Skeletal muscle cell (primary cell): ENCODE measurements around the gene AXDND1.
A peak's percentile ranks its signal among the peaks of the same experiment; 100 is the strongest.

Source experiments
- DNase-seq: peaks from one replicate; pipeline ENCODE4 v3.0.0-alpha.2; 2010; ENCODE audit warnings: low read depth
- H3K4me3 ChIP-seq: 2 replicates; pipeline ENCODE4 v1.5.1; 2011; ENCODE audit warnings: low read depth, mild to moderate bottlenecking, control low read depth, low read length, moderate library complexity

The AXDND1 gene

DNA sequence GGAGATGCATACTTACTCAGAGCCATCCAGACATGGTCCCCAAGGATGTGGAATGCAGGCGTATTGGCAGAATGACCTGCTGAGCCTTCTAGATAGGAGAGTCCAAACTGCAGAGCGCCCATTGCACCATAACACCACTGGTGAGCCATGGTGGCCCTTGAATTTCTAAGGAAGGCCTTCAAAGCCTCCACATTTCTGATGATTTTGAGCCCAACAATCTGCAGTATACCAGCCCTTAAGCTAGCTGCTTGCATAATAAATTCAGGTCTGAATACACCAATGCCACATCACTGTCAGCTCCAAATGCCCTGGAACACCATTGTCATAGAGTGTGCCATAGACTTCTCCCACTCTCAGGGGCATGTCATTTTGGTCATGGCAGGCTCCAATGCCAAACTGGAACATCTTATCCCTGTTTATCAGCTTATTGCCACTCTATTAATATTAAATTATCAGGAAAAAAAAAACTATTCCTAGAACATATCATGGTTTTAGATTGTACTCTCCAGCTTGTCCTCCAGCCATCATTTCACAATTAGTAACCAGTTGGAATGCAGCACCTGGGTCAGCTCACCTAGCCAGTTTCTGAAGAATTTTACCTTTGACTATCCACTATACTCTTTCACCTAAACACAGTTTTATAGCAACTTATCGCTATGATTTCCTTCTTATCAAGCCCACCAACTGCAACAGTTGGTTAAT is 183.0 kb downstream of the AXDND1 start:
- H3K4me3 ChIP-seq = no peak overlapping the region
- DNase-seq = no peak

DNA sequence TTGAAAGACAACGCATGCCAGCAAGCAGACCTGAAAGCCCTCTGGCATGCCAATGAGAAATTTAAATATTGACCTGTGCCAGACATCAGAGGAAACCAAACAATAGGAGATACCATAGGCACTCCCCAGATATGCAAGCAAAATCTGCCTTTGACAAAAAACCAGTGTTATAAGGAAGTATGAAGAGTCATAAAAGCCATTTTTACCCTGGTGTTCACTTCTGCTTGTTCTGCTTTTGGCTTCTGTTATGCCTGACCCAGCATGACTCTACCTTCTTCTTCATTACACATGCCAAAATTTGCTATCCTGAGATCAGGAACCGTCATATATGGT is 183.6 kb downstream of the AXDND1 start:
- DNase-seq = no peak
- no peak overlapping the region for H3K4me3 ChIP-seq

DNA sequence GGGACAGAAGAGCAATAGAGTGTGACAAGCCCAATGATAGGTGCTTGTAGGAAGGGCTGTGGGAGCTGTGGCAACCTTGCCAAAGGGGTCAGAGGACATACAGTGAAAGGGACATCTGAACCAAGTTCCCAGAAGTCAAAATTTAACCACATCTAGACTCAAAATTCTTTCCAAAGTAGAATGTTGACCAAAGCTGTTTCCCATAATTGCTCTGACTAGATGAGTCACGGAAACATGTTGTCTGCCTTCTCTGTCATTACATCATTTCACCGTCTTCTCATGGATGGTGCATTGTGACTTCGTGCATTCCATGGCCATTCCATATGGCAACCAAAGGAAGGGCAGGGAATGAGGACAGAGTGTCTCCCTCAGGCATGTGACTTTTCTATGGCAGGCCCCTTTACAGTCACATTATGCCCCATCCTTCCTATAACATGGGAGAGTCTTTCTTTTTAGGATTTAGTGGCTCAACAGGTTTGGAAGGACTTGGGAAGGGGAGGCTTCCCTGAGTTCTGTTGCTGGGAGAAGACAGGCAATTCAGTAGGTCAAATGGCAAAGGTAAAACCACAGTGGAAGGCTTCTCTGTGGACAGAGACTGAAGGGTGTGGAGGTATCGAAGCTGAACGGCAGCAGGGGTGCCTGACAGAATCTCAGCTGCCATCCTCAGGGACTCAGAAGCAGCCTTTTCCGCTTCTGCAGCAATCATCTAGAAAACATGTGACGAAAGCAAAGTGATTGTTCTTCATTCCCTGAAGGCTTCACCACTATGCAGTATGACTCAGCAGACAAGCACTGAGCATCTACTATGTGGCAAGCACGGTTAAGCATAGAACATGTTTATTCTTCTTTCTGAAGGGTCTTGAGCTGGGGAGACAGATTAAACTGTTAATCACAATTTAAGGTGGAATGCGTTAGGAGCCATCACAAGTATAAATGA is 185.2 kb downstream of the AXDND1 start:
- peak; percentile 37 for DNase-seq
- no peak overlapping the region for H3K4me3 ChIP-seq

DNA sequence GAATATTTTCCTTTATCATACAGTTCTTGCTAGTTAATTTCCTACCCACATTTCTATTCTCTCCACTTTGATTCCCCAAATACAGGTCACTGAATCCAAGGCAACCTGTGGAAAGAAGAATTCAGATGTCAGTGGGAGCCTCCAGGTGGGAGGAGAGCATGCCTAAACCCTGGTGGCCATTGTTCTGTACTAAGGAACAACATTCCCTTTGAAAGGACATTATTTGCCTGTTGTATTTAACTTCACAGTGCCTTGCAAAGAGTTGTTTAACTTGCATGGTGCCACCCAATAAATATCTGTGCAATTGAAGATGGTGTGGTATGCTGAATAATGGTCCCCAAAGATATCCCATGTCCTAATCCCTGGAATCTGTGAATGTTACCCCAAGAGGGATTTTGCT is 188.7 kb downstream of the AXDND1 start:
- H3K4me3 ChIP-seq = no peak overlapping the region
- DNase-seq = no peak

DNA sequence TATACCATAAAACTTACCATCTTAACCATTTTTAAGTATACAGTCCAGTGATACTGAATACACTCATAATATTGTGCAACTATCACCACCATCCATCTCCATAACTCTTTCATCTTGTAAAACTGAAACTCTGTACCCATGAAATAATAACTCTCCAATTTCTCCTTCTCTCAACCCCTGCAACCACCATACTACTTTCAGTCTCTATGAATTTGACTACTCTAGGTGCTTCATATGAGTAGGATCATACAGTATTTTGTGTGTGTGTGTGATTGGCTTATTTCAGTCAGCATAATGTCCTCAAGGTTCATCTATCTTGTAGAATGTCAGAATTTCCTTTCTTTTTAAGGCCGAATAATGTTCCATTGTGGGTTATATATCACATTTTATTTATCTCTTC is 192.3 kb downstream of the AXDND1 start:
- H3K4me3 ChIP-seq = no peak overlapping the region

DNA sequence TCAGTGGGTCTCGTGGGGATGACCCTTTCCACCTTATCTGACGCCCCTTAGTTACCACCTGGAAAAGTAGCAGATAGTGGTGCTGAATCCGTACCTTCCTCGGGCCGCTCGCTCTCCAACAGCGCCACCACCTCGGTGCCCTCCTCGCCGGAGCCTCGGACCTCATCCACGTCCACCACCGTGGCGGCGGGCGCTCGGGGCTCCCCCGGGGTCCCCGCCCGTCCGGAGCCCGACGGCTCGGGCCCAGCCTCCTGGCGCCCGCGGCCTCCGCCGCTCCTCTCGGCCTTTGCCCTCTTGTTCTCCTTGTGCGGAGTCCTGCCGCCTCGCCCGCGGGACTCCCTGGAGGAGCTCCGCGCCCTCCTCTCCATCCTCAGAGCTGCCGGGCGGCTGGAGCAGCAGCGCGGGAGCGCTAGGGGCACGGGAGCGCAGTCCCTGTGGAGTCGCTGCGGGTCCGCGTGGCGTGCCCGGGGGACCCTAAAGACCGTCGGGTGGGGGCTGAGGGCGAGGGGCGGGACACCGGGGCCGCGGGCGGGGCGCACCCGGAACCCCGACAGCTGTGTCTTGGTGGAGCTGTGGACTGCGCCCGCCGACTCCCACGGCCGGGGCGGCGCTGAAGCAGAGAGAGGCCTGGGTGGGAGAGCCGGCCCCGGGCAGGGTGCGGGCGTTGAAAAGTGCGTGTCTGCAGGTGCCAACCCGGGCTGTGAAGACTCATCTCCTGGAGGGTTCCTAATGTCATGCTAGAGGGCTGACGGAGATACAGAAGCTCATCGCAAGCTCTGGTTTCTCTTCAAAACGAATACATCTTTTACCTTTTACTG is 209.9 kb downstream of the AXDND1 start, which contains the start of gene NPHS2:
Gene NPHS2, minus strand, starts transcription at position 452 of the 818 bp plus-strand sequence. Its CDS starts 84 bp downstream, at position 368.
- no peak within 1 kb of the TSS for H3K4me3 ChIP-seq

More for the DNA sequence above, 192.3 kb downstream of the AXDND1 start:
- no peak for DNase-seq

DNA sequence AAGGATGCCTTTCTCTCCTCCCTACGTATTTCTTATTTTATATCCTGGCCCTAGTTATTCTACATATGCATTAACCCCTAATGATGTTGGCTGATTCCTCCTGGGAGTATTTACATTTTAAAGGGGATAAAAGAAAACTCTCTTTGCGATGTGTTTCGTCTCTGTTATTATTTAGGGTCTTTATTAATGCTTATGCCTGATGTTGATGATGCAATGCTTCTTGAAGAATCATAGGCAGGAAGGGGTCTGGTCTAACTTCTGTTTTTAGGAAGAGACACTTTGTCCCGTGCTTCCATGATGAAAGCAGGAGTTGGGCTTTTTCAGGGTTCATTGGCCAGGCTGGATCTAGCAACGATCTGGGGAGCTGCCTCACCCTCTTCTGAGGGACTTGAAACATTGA is 210.7 kb downstream of the AXDND1 start:
- DNase-seq = no peak
- no peak overlapping the region for H3K4me3 ChIP-seq

More for the DNA sequence above, 209.9 kb downstream of the AXDND1 start, which contains the start of gene NPHS2:
- no peak for DNase-seq

DNA sequence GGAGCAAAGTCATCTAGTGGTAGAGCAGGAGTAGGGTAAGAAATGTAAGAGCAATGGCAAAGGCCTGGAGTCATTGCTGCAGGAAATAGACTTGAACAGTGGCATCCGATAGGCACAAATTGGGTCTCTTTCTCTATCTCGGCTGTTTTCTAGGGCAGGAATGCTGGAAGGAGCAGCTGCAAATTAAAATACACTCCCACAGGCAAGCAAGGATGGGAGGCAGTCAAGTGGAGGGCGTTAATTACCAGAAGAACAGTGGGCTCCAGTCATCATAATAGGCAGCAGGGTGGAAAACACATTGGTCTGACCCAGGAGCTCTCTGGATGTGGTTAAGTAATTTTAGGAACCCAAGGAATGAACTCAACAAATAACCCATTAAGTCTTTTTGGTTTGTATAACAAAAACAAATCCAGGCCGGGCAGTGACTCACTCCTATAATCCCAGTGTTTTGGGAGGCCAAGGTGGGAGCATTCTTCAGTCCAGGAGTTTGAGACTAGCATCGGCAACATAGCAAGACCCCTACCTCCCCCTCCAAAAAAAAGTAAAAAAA is 218.1 kb downstream of the AXDND1 start:
- no peak for DNase-seq
- H3K4me3 ChIP-seq = no peak overlapping the region

DNA sequence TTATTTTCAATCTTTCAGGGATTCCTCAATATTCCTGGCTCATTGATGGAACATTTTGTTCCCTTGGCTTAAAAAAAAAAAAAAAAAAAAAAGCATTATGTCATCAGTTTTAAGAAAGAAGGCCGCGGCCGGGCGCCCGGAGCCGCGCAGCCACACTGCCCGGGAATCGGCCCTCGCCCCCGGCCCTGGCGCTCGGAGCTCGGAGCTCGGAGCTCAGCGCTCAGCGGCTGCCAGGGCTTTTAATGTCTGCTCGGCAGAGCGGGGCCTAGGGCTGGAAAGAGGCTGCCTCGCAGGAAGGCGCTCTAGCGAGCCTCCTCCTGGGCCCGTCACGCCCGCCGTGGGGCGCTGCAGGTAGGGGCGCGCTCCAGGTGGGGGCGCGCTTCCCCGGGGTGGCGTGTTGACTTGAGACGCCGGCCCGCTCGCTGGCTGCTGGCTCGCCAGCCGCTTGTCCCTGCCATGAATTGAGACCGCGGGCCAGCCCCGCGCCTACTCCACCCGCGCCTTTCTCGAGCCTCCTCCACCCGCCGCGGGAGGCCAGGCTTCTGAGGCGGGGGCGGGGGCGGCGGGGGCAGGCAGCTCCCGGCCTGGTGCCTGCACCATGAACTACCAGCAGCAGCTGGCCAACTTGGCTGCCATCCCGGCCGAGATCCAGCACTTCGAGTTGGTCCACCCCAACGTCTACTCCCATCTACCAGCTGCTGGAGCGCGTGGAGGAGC is 220.5 kb downstream of the AXDND1 start:
- H3K4me3 ChIP-seq = peak overlapping the region; percentile 47
- peak; percentile 5 for DNase-seq

DNA sequence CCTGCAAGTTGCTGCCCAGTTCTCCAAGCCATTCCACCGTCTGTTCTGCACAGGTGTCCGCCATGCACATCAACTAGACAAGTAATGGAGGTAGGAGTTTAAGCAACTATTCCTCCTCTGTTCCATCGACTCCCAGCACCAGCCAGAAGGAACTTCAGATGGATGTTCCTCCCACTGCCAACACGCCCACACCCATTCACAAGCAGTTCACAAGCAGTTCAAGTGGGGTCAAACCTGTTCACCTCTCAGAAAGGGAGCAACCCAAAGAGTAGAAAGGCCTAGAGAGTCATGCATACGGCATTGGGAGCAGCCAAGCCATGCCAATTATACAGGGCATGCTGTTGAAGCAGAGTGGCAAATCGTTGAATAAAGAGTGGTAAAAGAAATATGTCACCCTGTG is 221.6 kb downstream of the AXDND1 start:
- DNase-seq = no peak

DNA sequence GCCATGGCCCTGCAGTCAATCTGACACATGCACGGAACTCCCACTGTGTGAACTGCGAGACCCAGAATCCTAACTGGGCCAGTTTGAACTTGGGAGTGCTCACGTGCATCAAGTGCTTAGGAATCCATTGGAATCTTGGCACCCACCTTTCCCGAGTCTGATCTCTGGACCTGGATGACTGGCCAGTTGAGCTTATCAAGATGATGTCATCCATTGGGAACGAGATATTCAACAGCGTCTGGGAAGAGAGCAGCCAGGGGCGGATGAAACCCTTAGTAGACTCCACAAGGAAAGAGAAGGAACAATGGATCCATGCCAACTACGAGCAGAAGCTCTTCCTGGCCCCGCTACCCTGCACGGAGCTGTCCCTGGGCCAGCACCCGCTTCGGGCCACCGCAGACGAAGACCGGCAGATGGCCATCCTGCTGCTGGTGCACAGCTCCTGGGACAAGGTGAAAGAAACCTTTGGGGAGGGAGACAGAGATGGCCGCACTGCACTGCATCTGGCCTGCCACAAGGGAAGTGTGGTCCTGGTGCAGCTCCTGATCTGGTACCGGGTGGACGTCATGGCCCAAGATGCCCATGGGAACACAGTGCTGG is 222.8 kb downstream of the AXDND1 start:
- no peak overlapping the region for H3K4me3 ChIP-seq
- no peak for DNase-seq

More for the DNA sequence above, 221.6 kb downstream of the AXDND1 start:
- no peak overlapping the region for H3K4me3 ChIP-seq

DNA sequence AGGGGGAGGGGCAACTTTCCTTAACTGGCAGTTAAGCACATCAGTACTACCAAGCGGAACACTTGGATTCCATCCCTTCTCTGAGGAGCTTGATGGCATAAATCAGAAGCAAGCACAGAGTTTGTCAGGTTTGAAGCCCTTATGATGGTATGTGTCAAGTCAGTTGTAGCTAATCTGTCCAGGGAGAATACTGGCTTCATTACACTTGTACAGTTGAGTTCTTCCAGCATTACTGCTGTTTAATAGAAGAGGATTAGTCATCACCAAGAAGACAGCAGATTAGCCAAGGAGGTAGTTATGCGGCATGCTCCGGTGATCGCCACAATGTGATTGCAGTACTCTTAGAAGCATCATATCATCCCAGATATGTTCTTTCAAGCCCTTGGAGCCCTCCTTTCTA is 223.7 kb downstream of the AXDND1 start:
- DNase-seq = no peak
- no peak overlapping the region for H3K4me3 ChIP-seq

DNA sequence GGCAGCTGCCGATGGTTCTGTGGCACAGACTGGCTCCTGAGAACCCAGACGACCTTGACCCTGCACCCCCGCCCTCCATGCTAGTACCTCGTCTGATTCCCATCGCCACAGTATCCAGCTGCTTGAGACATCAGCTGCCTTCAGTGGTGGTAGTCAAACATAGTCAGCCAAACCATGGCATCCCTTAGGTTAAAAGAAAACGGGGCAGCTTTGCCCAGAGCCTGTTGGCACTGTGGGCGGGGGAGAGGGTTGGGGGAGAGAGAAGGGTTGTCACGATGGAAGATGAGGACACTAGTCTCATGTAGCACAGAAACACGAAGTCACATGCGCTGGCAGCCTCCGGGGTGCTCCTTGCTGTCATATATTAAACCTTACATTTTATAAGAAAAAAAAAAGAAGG is 224.9 kb downstream of the AXDND1 start:
- no peak for DNase-seq
- no peak overlapping the region for H3K4me3 ChIP-seq

DNA sequence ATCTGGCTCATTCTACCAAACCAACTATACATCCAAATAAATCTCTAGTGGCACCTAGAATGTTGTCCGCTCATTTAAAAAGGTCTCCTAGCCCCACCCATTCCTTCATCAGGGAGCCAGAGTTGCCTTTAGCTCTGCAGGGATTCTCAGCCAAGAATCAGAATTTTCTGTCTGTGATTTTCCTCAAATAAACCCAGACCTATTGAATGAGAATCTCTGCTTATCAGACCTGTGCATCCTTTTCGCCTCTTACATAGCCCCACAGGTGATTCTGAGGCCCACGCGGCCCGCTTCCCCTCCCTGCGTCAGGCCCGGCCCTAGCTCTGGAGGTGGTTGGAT is 225.5 kb downstream of the AXDND1 start:
- DNase-seq = no peak
- no peak overlapping the region for H3K4me3 ChIP-seq

DNA sequence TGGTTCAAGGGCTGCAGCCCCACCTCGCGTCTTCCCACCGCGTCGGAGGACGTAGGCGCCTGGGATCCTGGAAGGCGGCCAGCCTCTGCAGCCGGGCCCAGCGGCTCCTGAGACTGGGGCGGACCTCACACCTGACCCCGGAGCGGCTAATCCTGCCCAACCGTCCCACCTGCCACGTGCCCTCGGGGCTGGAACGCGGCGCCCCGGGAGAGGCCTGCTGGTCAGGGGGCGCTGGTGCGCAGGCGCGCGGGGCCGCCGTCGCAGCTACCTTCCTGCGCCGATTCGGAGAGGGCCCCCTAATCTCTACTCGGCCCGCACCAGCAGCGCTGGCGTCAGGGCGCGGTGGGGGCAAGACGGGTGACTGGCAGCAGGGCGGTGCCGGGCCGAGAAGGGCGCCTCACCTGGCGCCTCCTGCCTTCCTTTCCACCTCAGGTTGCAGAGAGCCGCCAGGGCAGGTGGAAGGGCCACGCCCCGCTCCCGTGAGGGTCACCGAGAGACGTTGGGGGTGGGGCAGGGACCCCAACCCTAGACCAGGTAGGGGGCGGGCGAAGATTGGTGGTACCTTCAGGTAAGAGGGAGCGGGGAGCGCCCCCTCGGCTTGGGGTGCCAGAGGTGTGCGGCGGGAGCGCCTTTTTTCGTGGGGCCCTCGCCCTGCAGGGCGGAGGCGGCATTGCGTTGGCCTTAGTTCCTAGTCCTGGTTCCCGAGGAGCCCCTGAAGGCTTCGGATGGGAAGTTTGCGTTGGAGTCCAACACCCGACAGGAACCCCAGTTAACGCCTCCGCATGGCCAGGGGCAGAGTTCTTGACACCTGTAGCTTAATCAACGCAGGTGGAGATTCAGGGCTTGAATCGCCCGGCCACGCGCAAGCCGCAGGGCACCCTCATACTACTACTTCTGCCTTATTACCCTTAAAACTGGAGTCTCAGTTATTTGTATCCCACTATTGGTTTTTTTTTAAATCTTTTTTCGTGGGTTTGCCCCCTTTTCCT is 226.1 kb downstream of the AXDND1 start, which contains the start of gene TDRD5:
Gene TDRD5, plus strand, starts transcription at position 241 of the 989 bp plus-strand sequence. CDS start 784 bp downstream, outside the sequence.
- no peak for DNase-seq
- no peak within 1 kb of the TSS for H3K4me3 ChIP-seq

DNA sequence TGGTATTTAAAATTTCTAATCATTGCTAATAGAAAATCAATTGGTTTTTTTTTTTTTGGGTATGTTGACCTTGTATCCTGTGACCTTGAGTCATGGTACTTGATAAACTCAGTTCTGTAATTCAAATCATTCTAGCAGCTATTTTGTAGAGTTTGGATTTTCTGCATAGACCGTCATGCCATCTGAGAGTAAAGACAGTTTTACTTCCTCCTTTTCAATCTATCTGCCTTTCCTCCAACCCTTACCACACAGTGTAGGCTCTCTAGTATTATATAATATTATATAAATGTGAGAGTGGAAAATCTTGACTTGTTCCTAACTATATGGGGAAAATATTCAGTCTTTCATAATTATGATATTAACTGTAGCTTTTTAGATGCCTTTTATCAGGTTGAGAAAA is 232.9 kb downstream of the AXDND1 start:
- H3K4me3 ChIP-seq = no peak overlapping the region
- no peak for DNase-seq

DNA sequence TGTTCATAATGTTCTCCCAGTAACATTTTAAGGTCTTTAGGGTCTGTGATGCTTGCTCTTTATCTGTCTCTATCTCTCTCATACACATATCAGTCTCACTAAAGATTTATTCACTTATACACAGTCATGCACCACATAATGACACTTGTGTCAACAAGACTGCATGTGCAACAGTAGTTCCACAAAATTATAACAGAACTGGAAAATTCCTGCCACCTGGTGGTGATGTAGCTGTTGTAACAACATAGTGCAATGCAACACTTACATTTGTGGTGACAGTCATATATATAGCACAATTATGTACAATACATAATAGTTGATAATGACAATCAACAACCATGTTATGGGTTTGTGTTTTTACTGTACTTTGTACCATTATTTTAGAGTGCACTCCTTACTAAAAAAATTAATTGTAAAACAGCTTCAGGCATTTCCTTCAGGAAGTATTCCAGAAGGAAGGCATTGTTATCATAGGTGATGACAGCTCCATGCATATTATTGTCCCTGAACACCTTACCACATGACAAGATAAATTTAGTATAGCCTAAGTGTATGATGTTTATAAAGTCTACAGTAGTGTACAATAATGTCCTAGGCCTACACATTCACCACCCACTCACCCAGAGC is 234.0 kb downstream of the AXDND1 start:
- H3K4me3 ChIP-seq = no peak overlapping the region
- DNase-seq = no peak
